GM12801 (cell line): ENCODE results near the gene CPSF4.

ENCODE experiments used
- TF ChIP-seq, protein P1 (sequence below): IDR thresholded peaks from one replicate; pipeline ENCODE4 v1.5.1; 2011; ENCODE audit warnings: control low read depth; ENCODE audit not compliant: insufficient read length; ENCODE audit errors: extremely low read depth

The CPSF4 gene

GRCh38 chr7:99469381-99470065 is 30.8 kb downstream of the CPSF4 start:
- TF ChIP-seq, protein P1, sequence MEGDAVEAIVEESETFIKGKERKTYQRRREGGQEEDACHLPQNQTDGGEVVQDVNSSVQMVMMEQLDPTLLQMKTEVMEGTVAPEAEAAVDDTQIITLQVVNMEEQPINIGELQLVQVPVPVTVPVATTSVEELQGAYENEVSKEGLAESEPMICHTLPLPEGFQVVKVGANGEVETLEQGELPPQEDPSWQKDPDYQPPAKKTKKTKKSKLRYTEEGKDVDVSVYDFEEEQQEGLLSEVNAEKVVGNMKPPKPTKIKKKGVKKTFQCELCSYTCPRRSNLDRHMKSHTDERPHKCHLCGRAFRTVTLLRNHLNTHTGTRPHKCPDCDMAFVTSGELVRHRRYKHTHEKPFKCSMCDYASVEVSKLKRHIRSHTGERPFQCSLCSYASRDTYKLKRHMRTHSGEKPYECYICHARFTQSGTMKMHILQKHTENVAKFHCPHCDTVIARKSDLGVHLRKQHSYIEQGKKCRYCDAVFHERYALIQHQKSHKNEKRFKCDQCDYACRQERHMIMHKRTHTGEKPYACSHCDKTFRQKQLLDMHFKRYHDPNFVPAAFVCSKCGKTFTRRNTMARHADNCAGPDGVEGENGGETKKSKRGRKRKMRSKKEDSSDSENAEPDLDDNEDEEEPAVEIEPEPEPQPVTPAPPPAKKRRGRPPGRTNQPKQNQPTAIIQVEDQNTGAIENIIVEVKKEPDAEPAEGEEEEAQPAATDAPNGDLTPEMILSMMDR = no peak

DNA sequence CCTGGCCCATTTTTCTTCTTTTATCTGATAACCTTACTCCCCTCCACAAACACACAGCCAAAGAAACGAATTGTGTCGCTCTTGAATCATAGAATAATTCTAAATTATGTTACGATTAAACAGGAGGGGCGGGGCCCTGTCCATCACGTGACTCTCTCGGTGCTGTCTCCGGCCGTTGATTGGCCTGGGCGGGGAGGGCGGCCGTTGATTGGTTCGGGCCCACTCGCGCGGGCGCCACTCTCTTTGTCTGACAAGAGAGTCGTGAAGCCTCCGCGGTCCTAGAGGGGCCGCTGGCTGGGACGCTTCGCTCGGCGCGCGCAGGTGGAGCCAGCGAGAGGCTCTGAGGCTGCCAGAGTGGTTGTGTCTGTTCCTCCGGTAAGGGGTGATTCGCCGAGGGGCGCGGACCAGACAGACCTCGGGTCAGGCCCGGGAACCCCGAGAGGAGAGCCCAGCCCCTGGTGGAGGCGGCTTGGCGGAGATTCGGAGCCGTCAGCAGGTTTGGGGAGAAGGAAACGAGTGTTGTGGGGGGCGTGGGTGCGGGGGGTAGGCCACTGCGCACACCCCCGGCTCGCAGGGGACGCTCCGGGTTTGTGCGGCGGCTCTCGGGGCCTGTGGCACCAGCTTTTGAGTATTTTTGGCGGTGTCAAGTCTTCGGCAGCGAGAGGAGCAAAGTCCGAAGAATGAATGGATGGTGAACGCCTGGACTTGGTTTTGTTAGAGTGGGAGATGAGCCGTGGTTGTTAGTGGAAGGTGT is 34.0 kb downstream of the CPSF4 start, which contains the start of gene ZNF789:
Gene ZNF789 (plus strand): TSS at position 330 of the 754 bp plus-strand sequence. CDS start 3,567 bp downstream, outside the sequence.
- TF ChIP-seq, protein P1 = no peak

DNA sequence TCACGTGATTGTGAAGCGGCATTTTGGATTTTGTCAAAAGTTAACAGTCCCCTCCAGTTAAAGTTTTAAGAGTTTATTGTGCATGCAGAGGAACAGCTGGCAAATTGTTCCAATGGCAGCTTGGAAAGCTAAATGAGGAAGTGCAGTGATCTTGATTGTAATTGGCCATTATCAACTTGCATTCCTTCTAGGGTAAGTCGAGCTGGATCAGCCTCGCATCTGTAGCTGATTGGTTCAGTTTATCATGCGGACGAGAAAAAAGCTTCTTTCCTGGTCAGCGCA is 34.5 kb downstream of the CPSF4 start:
- TF ChIP-seq, protein P1 = no peak

GRCh38 chr7:99476107-99476506 is 37.4 kb downstream of the CPSF4 start:
- TF ChIP-seq, protein P1 = no peak

DNA sequence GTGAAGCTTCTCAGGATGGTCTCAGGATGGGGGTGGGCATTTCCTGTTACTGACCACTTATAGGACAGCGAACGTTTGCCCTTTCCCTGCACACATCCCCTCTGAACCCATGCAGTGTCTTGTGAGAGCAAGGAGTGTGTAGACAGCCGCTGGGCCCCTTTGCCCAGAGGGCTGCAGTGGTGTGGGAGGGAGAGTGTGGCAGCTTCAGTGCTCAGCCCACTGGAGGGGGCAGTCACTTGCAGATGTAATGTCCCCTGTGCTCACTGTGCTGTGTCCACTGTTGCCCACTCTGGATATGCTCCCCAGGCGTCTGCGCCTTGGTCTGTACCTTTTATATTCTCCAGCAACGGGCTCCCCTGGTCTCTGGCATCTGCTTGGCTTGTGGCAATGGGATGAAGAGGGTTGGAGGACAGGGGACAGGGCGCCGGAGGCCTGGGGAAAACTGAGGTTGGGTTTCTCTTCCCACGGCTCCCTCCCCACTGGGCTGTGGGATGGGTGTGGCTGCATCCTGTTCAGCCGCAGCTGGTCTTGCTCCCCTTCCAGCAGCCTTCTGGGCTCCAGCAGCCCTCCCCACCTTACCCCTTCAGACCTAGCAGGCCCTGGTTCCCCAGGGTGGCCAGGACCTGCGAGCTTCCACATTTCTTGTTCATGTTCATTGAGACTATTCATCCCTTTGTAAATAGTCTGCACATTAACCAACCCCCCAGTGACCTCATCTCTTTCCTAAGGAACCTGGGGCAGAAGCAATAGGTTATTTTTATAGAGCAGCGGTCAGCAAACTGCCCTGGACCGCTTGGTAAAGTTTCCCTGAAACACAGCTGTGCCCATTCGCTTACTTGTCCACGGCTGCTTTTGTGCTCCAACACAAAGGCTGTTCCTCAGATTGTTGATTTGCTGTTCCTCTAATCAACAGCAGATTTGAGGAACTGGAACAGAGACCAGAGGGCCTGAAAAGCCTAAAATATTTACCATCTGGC is 40.0 kb downstream of the CPSF4 start:
- TF ChIP-seq, protein P1 = no peak

- TF ChIP-seq, protein P1 = no peak
These were observed 46.4 kb downstream of the CPSF4 start for GRCh38 chr7:99485094-99485493.

- TF ChIP-seq, protein P1 = no peak
These were observed 50.5 kb downstream of the CPSF4 start for GRCh38 chr7:99489235-99489634.
